K562 (cell line): Measurements from ENCODE around the gene EIF4E3. TPM values are rescaled to one million over a fixed set of nuclear protein-coding genes. Genes with fewer than 3 reads are reported as not detected.
A peak's percentile ranks its signal among the peaks of the same experiment; 100 is the strongest.

Experiments used
- ARID1B ChIP-seq: fragments of 450-650 bp; IDR thresholded peaks from 2 replicates; pipeline ENCODE4 v1.6.1; 2016; ENCODE audit warnings: antibody characterized with exemption, mild to moderate bottlenecking, inconsistent platforms
- CHD1 ChIP-seq: fragments of 200-600 bp; sonication (generic); IDR thresholded peaks from one replicate; pipeline ENCODE4 v1.6.1; 2012; ENCODE audit warnings: mild to moderate bottlenecking, moderate library complexity, low read length, inconsistent platforms
- HNRNPUL1 ChIP-seq: fragments of 200-400 bp; formaldehyde crosslinking; IDR thresholded peaks from 2 replicates; pipeline ENCODE4 v1.6.1; 2017; ENCODE audit warnings: low read length
- MEIS2 ChIP-seq: fragments of 450-650 bp; IDR thresholded peaks from 2 replicates; pipeline ENCODE4 v1.6.1; 2014; ENCODE audit warnings: mild to moderate bottlenecking; ENCODE audit not compliant: partially characterized antibody
- SNAPC5 ChIP-seq: fragments of 250-450 bp; sonication (Bioruptor Pico); IDR thresholded peaks from 2 replicates; pipeline ENCODE4 v1.8.0; 2021; ENCODE audit warnings: moderate library complexity, mild to moderate bottlenecking, inconsistent platforms
- XRCC5 ChIP-seq: fragments of 200-400 bp; formaldehyde crosslinking; IDR thresholded peaks from 2 replicates; pipeline ENCODE4 v1.6.1; 2017; ENCODE audit warnings: low read depth, mild to moderate bottlenecking, low read length
- ZNF282 ChIP-seq: sonication (generic); formaldehyde crosslinking; IDR thresholded peaks from 2 replicates; pipeline ENCODE4 v1.8.1; 2023; ENCODE audit warnings: missing genetic modification reagents
- polyA plus RNA-seq, 8 experiments: library from polyadenylated mRNA; depleted of rRNA in 4 of 8; stranded (reverse) in 5 of 8; unstranded in 3 of 8; fragments of >200 nt; fragmentation: Nextera tagmentation in 2 of 8; fragmentation: Illumina TruSeq in 1 of 8; extraction: Ambion mirVana in 2 of 8; extraction: Trizol in 1 of 8; gene quantifications; 2 replicates each; pipeline versions ENCODE4 v1.2.1 to v1.2.3, GENCODE V29; 2011 to 2014; ENCODE audit warnings: inconsistent platforms in 1 of 8, missing spikeins in 1 of 8
- total RNA-seq, 7 experiments: library from RNA; depleted of rRNA in 6 of 7; stranded (reverse); fragments of >200 nt in 6 of 7; fragmentation: Illumina TruSeq in 2 of 7; extraction: Trizol in 2 of 7; gene quantifications; 2 replicates each; pipeline versions ENCODE4 v1.2.1 to v1.2.3, GENCODE V29; 2011 to 2021; ENCODE audit warnings: low replicate concordance in 1 of 7
- TF ChIP-seq, protein P1 (sequence below): fragments of 250-450 bp; sonication (Bioruptor Pico); IDR thresholded peaks from 2 replicates; pipeline ENCODE4 v1.4.0; 2020; ENCODE audit warnings: mild to moderate bottlenecking, moderate library complexity
- TF ChIP-seq, protein P2 (sequence below): sonication (generic); formaldehyde crosslinking; IDR thresholded peaks from 2 replicates; pipeline ENCODE4 v1.8.0; 2022; ENCODE audit warnings: missing genetic modification reagents, mild to moderate bottlenecking, moderate library complexity, borderline replicate concordance

EIF4E3 gene
- total and polyA plus RNA-seq, 9 of the 15 experiments (the other 6 are each of a cell fraction or from before 2014, with no cell fraction given) = 0.18 to 2.5 (median 1.1) TPM

- TF ChIP-seq SNAPC5 (CRISPR knock-in tag) (no peak), MEIS2 (peak; percentile 75), XRCC5 (no peak), ARID1B (peak; percentile 35; the same call in 1 of the 2 replicates), HNRNPUL1 (no peak), ZNF282 (CRISPR knock-in tag) (no peak), CHD1 (no peak)
- TF ChIP-seq, protein P1, sequence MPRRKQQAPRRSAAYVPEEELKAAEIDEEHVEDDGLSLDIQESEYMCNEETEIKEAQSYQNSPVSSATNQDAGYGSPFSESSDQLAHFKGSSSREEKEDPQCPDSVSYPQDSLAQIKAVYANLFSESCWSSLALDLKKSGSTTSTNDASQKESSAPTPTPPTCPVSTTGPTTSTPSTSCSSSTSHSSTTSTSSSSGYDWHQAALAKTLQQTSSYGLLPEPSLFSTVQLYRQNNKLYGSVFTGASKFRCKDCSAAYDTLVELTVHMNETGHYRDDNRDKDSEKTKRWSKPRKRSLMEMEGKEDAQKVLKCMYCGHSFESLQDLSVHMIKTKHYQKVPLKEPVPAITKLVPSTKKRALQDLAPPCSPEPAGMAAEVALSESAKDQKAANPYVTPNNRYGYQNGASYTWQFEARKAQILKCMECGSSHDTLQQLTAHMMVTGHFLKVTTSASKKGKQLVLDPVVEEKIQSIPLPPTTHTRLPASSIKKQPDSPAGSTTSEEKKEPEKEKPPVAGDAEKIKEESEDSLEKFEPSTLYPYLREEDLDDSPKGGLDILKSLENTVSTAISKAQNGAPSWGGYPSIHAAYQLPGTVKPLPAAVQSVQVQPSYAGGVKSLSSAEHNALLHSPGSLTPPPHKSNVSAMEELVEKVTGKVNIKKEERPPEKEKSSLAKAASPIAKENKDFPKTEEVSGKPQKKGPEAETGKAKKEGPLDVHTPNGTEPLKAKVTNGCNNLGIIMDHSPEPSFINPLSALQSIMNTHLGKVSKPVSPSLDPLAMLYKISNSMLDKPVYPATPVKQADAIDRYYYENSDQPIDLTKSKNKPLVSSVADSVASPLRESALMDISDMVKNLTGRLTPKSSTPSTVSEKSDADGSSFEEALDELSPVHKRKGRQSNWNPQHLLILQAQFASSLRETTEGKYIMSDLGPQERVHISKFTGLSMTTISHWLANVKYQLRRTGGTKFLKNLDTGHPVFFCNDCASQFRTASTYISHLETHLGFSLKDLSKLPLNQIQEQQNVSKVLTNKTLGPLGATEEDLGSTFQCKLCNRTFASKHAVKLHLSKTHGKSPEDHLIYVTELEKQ (CRISPR knock-in tag) = no peak
- TF ChIP-seq, protein P2, sequence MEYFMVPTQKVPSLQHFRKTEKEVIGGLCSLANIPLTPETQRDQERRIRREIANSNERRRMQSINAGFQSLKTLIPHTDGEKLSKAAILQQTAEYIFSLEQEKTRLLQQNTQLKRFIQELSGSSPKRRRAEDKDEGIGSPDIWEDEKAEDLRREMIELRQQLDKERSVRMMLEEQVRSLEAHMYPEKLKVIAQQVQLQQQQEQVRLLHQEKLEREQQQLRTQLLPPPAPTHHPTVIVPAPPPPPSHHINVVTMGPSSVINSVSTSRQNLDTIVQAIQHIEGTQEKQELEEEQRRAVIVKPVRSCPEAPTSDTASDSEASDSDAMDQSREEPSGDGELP = no peak
Measured at GRCh38 chr3:71688121-71688520, 37.1 kb downstream of the EIF4E3 start (continued).
